Breast epithelium (tissue), 3 donors: Measurements from ENCODE around the gene TPSD1.

Source experiments
- CTCF ChIP-seq, 3 donors: fragments of 450-650 bp; IDR thresholded peaks; one replicate each; pipeline ENCODE4 v1.5.1; 2016 to 2017; ENCODE audit warnings: antibody characterized with exemption in 3 of 3, mild to moderate bottlenecking in 3 of 3, moderate library complexity in 3 of 3
- POLR2A ChIP-seq: fragments of 450-650 bp; IDR thresholded peaks from one replicate; pipeline ENCODE4 v1.6.1; 2016; ENCODE audit warnings: antibody characterized with exemption, mild to moderate bottlenecking, moderate library complexity

- TF ChIP-seq CTCF (IDR thresholded peaks at IDR 0.05): no peak
- TF ChIP-seq POLR2A: no peak
These were observed 7.0 kb downstream of the TPSD1 start for GRCh38 chr16:1262846-1263221.
